HUES6 (cell line): Measurements from ENCODE around the gene PRUNE2.

Experiments used
- H3K27ac ChIP-seq: 2 replicates; pipeline ENCODE4 v1.7.0; 2013; ENCODE audit warnings: low read depth, mild to moderate bottlenecking, low read length, inconsistent platforms
- H3K27me3 ChIP-seq: 2 replicates; pipeline ENCODE4 v1.6.1; 2013; ENCODE audit warnings: low read length; ENCODE audit not compliant: control insufficient read depth, insufficient read depth
- H3K36me3 ChIP-seq: 2 replicates; pipeline ENCODE4 v1.6.1; 2013; ENCODE audit warnings: low read length; ENCODE audit not compliant: control insufficient read depth, insufficient read depth
- H3K4me1 ChIP-seq: 2 replicates; pipeline ENCODE4 v1.6.1; 2013; ENCODE audit warnings: low read length; ENCODE audit not compliant: control insufficient read depth, insufficient read depth
- H3K4me3 ChIP-seq: 2 replicates; pipeline ENCODE4 v1.5.1; 2013; ENCODE audit warnings: low read depth, low read length
- H3K9ac ChIP-seq: one replicate; pipeline ENCODE4 v1.6.1; 2013; ENCODE audit warnings: mild to moderate bottlenecking, low read length
- H3K9me3 ChIP-seq: 2 replicates; pipeline ENCODE4 v1.6.1; 2013; ENCODE audit warnings: low read depth, low read length; ENCODE audit not compliant: control insufficient read depth, insufficient read depth

Gene PRUNE2

DNA sequence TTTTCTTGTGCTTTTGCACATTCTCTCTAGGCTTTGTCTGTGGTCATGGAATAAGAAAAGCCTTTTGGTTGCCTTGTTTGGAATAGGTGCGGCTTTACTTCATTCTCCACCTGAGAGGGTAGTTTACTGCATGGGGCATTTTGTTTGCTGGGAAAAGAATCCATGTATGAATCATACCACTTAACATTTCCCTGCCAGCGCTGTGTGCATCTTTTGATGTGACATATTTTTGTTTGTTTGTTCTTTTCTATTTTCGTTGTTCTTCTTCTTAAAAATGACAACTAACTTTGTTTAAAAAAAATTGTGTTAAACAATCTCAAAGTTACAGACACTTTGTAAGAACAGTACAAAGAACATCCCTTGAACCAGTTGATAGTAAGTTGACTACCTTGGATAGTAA lies 333.8 kb downstream of the PRUNE2 start:
- H3K27me3 ChIP-seq: no peaks in the 10 kb centered on the region
- H3K36me3 ChIP-seq: no peaks in the 10 kb centered on the region
- H3K4me3 ChIP-seq: no peak overlapping the region
- H3K9ac ChIP-seq: no peak overlapping the region
- H3K27ac ChIP-seq: no peak overlapping the region
- H3K4me1 ChIP-seq: peaks cover 5% of the 10 kb centered on the region; the same call in 1 of the 2 replicates
- H3K9me3 ChIP-seq: 0 out of 2 replicates have a peak, but pooled peaks cover 9% of the 10 kb centered on the region

DNA sequence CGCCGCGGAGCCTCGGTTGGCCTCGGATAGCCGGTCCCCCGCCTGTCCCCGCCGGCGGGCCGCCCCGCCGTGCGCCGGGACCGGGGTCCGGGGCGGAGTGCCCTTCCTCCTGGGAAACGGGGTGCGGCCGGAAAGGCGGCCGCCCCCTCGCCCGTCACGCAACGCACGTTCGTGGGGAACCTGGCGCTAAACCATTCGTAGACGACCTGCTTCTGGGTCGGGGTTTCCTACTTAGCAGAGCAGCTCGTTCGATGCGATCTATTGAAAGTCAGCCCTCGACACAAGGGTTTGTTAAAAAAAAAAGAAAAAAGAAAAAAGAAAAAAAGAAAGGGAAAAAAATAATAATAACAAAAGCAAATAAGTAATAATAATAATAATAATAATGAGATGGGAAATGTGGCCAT lies 334.2 kb downstream of the PRUNE2 start:
- Histone ChIP-seq H3K27ac (no peak overlapping the region), H3K4me3 (no peak overlapping the region), H3K9ac (no peak overlapping the region), H3K36me3 (no peaks in the 10 kb centered on the region), H3K4me1 (peaks cover 5% of the 10 kb centered on the region; the same call in 1 of the 2 replicates), H3K9me3 (0 out of 2 replicates have a peak, but pooled peaks cover 9% of the 10 kb centered on the region), H3K27me3 (no peaks in the 10 kb centered on the region)

DNA sequence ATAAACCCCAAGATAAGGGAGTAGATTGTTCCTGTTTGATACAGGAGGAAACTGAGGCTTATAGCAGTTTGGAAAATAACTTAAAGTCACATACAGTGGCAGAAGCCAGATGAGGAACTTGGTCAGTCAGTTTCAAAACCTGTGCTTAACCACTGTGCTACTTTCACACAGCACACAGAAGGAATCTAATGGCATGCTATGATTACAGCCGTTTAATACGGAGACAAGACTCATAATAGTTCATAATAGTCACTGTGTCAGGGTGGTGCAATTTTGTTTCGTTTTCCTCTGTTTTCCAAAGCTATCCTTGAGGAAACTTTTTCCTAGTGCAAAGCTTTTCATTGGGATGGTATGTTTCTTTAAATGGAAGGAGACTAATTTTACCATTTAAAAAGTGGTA lies 334.6 kb downstream of the PRUNE2 start:
- Histone ChIP-seq H3K27me3 (no peaks in the 10 kb centered on the region), H3K36me3 (no peaks in the 10 kb centered on the region), H3K4me1 (peaks cover 5% of the 10 kb centered on the region; the same call in 1 of the 2 replicates), H3K27ac (no peak overlapping the region), H3K4me3 (no peak overlapping the region), H3K9me3 (0 out of 2 replicates have a peak, but pooled peaks cover 9% of the 10 kb centered on the region), H3K9ac (no peak overlapping the region)

DNA sequence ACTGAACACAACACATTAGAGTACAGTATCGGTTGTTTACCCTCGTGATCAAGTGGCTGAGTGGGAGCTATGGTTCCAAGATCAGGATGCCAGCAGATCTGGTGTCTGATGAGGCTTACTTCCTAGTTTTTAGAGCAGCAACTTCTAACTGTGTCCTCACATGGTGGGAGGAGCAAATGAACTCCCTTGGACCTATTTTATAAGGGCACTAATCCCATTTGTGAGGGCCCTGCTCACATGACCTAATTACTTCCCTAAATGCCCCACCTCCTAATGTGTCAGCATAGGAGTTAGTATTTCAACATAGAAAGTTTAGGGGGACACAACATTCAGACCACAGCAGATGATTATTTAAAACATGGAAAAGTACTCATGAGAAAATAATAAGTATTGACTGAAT lies 335.1 kb downstream of the PRUNE2 start:
- H3K27ac ChIP-seq: no peak overlapping the region
- no peaks in the 10 kb centered on the region for H3K36me3 ChIP-seq
- no peak overlapping the region for H3K4me3 ChIP-seq
- H3K9ac ChIP-seq: no peak overlapping the region
- no peaks in the 10 kb centered on the region for H3K27me3 ChIP-seq
- 0 out of 2 replicates have a peak, but pooled peaks cover 9% of the 10 kb centered on the region for H3K9me3 ChIP-seq
- H3K4me1 ChIP-seq: peaks cover 5% of the 10 kb centered on the region; the same call in 1 of the 2 replicates

DNA sequence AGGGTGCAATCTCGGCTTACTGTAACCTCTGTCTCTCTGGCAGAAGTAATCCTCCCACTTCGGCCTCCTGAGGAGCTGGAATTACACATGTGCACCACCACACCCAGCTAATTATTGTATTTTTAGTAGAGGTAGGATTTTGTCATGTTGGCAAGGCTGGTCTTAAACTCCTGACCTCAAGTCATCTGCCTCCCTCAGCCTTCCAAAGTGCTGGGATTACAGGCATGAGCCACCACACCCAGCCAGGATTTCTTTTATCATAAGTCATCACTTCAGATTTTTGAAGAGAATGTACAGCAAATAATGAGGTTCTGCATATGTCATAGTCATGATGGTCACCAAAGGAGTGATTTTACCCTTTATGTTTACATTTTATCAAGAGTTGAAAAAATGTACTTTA lies 338.8 kb downstream of the PRUNE2 start:
- H3K36me3 ChIP-seq: no peaks in the 10 kb centered on the region
- no peak overlapping the region for H3K9ac ChIP-seq
- no peaks in the 10 kb centered on the region for H3K27me3 ChIP-seq
- peaks cover under 1% of the 10 kb centered on the region; the same call in 1 of the 2 replicates for H3K4me1 ChIP-seq
- 0 out of 2 replicates have a peak, but pooled peaks cover 9% of the 10 kb centered on the region for H3K9me3 ChIP-seq
- no peak overlapping the region for H3K4me3 ChIP-seq
- H3K27ac ChIP-seq: no peak overlapping the region

DNA sequence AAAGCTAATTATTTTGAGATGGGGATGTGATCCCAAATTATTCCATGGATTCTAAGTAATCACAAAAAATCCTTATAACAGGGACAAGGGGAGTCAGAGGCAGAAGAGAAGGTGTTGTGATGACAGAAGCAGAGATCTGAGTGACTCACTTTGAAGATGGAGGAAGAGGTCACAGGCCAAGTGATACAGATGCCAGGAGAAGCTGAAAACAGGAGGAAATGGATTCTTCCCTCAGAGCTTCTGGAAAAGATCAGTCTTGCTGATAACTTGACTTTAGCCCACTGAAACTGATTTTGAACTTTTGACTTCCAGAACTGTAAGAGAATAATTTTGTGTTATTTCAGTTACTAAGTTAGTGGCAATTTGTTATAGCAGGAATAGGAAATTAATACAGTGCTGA lies 341.6 kb downstream of the PRUNE2 start:
- no peak overlapping the region for H3K27ac ChIP-seq
- H3K9me3 ChIP-seq: no peaks in the 10 kb centered on the region
- H3K4me3 ChIP-seq: no peak overlapping the region
- no peaks in the 10 kb centered on the region for H3K36me3 ChIP-seq
- peaks cover 8% of the 10 kb centered on the region; the same call in 1 of the 2 replicates for H3K4me1 ChIP-seq
- no peak overlapping the region for H3K9ac ChIP-seq
- H3K27me3 ChIP-seq: no peaks in the 10 kb centered on the region

DNA sequence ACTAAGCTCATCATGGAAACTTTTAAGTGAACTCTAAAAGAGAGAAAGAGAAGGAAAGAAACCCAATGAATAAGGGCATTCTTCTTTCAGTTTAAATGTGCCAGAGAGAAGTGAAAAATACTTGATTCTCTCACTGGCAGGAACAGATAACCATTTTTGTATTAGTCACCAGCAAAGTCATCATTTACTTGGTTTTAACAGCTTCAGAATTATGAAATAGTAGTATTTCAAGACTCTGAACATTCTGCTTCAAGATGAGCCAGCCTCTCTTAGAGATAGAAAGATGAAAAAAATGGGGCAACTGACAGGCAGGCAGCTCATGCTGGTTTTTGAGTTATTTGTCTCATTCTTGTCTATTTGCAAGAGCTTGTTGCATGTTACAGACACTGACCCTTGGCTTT lies 343.4 kb downstream of the PRUNE2 start:
- Histone ChIP-seq H3K9ac (no peak overlapping the region), H3K9me3 (peaks cover 7% of the 10 kb centered on the region; the same call in 1 of the 2 replicates), H3K27me3 (no peaks in the 10 kb centered on the region), H3K4me1 (peaks cover 8% of the 10 kb centered on the region; the same call in 1 of the 2 replicates), H3K36me3 (no peaks in the 10 kb centered on the region), H3K27ac (no peak overlapping the region), H3K4me3 (no peak overlapping the region)

DNA sequence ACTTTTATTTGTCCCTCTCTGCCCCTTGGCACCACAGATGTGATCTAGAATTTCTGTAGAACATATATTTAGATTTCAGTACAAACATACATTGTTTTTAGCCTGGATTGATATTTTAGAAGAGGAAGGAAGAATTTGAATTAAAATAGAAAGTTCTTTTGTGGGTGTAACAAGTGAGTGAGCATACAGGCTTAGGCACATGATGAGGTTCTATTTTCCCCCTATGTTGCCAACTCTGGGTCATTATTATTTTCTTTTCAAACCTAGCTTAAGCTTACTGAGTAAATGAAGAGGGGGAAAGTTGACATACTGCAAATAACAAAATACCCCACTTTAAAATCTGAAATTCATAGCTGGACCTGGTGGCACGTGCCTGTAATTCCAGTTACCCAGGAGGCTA lies 344.0 kb downstream of the PRUNE2 start:
- Histone ChIP-seq H3K4me1 (peaks cover 8% of the 10 kb centered on the region; the same call in 1 of the 2 replicates), H3K4me3 (no peak overlapping the region), H3K27ac (no peak overlapping the region), H3K9ac (no peak overlapping the region), H3K27me3 (no peaks in the 10 kb centered on the region), H3K36me3 (no peaks in the 10 kb centered on the region), H3K9me3 (peaks cover 7% of the 10 kb centered on the region; the same call in 1 of the 2 replicates)
